Colonic mucosa (tissue), 4 donors: ENCODE data around the gene DHX8. TPM values are rescaled to one million over a fixed set of nuclear protein-coding genes. Genes with fewer than 3 reads are reported as not detected.

Experiments
- DNase-seq: peaks from one replicate; pipeline ENCODE4 v3.0.0-alpha.2; 2020
- H3K27ac ChIP-seq: fragments of 200-600 bp; one replicate; pipeline ENCODE4 v1.8.0; 2021
- H3K27me3 ChIP-seq: fragments of 200-600 bp; one replicate; pipeline ENCODE4 v1.8.0; 2021
- H3K36me3 ChIP-seq: fragments of 200-600 bp; one replicate; pipeline ENCODE4 v1.8.0; 2021
- H3K4me1 ChIP-seq: fragments of 200-600 bp; one replicate; pipeline ENCODE4 v1.8.0; 2021; ENCODE audit warnings: mild to moderate bottlenecking
- H3K4me3 ChIP-seq: fragments of 200-600 bp; one replicate; pipeline ENCODE4 v1.8.0; 2021
- H3K9ac ChIP-seq, 2 donors: one replicate each; pipeline ENCODE4 v1.7.0; 2013; ENCODE audit warnings: control low read depth in 2 of 2, low read depth in 2 of 2, low read length in 2 of 2
- H3K9me3 ChIP-seq: fragments of 200-600 bp; one replicate; pipeline ENCODE4 v1.8.0; 2021
- intact Hi-C: fragments of 100-400 bp; cut with DNase I; formaldehyde crosslinking; loops from one replicate; pipeline ENCODE4 v1.14.1; 2022
- total RNA-seq, 2 donors: library from RNA; stranded (reverse); fragmentation: NEBNext Ultra II Directional in 1 of 2; extraction: Animal tissue kit (Norgen Biotek cat#: 25700) in 1 of 2; gene quantifications; one replicate each; pipeline ENCODE4 v1.2.1, GENCODE V29; 2021
- TF ChIP-seq, protein P1 (sequence below): fragments of 200-600 bp; IDR thresholded peaks from one replicate; pipeline ENCODE4 v1.8.0; 2022; ENCODE audit warnings: antibody characterized with exemption, mild to moderate bottlenecking
- donor health status: healthy.
- donor health status: DM: no; HTN: no; CAD: no.
- donor health status: DM: no; HTN: no; CAD: no.

DHX8 gene
- total RNA-seq, 2 donors from 2014 or later, result 44.5 to 47.6 TPM

DNA sequence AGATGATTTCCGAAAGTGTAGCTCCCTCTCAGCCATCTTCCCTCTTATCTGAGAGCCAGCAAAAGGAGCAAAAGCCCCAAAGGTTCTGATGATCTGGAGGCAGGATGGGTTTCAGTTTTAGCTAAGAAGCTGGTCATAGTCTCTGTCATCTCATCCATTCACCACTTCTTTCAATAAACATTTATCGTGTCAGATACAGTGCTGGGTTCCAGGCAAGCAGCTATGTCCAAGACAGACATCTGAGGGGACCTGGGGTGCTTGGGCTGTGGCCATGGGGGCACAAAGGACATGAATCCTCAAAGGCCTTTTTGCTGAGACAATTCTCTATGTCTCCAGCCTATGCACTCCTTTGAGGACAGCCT is 63.4 kb downstream of the DHX8 start:
- no peaks in the 10 kb centered on the region for H3K9me3 ChIP-seq
- H3K4me1 ChIP-seq, result peaks cover 9% of the 10 kb centered on the region
- peaks cover 10% of the 10 kb centered on the region for H3K27me3 ChIP-seq
- H3K36me3 ChIP-seq, result no peaks in the 10 kb centered on the region
- no peak overlapping the region for H3K9ac ChIP-seq
- no peak overlapping the region for H3K4me3 ChIP-seq
- no peak overlapping the region for H3K27ac ChIP-seq
- DNase-seq, result no peak
- TF ChIP-seq, protein P1, sequence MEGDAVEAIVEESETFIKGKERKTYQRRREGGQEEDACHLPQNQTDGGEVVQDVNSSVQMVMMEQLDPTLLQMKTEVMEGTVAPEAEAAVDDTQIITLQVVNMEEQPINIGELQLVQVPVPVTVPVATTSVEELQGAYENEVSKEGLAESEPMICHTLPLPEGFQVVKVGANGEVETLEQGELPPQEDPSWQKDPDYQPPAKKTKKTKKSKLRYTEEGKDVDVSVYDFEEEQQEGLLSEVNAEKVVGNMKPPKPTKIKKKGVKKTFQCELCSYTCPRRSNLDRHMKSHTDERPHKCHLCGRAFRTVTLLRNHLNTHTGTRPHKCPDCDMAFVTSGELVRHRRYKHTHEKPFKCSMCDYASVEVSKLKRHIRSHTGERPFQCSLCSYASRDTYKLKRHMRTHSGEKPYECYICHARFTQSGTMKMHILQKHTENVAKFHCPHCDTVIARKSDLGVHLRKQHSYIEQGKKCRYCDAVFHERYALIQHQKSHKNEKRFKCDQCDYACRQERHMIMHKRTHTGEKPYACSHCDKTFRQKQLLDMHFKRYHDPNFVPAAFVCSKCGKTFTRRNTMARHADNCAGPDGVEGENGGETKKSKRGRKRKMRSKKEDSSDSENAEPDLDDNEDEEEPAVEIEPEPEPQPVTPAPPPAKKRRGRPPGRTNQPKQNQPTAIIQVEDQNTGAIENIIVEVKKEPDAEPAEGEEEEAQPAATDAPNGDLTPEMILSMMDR, result no peak
- intact Hi-C loops, result no loop called here

DNA sequence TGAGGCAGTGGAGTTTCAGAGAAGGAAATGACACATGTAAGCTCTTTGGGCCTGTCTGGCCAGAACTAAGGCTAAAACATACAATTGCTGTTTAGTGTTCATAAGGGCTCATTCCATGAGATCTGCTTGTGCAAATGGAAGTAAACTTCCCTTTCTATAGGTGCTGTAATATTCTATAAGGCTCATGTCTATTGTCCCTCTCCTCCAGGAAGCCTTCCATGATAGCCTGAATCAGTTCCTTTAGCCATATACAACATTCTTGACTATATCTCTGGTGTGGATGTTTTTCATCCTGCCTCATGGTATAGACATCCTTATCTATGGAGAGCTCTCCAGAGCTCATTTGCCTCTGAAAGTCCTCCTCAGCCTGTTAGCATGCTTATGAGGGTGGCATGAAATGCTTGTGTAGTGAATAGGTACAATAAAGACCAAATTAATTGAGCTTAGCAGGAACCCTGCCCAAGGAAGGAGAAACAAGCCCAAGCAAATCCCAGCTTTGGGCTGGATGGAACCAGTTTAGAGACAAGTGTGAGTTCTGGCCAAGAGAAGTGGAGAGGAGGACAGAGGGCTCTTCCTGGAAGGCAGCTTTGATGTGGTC is 64.0 kb downstream of the DHX8 start:
- peaks cover 9% of the 10 kb centered on the region for H3K4me1 ChIP-seq

DNA sequence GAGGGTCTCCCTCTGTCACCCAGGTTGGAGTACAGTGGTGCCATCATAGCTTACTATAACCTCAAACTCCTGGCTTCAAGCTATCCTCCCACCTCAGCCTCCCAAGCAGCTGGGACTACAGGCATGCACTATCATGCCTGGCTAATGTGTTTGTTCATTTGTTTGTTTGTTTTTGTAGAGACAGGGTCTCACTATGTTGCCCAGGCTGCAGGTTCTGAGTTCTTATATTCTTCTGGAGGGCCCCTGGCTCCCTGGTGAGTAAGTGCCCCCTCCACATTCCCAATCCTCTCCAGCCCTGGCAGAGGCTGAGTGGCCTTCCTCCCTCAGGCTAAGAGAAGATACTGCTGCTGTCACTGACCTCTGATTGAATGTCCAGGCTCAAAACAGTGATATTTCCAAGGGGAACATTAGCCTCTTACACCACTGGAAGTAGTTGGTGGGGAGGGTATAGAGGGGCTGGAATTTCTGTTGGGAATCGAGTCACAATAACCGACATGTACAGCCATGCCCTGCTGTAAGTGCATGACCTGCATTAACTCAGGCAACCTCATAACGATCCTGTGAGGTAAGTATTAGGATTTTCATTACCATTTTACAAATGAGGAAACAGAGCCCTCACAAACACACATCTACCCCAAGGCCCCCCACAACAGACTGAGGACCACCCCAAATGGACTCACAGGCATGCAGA is 65.1 kb downstream of the DHX8 start:
- intact Hi-C loops, result no loop called here
- H3K27me3 ChIP-seq, result peaks cover 10% of the 10 kb centered on the region
- no peak for DNase-seq
- no peaks in the 10 kb centered on the region for H3K36me3 ChIP-seq
- TF ChIP-seq, protein P1, result no peak
- H3K4me3 ChIP-seq, result no peak overlapping the region
- no peak overlapping the region for H3K9ac ChIP-seq
- H3K4me1 ChIP-seq, result peaks cover 12% of the 10 kb centered on the region
- no peak overlapping the region for H3K27ac ChIP-seq
- no peaks in the 10 kb centered on the region for H3K9me3 ChIP-seq

More for the DNA sequence above, 64.0 kb downstream of the DHX8 start:
- Histone ChIP-seq H3K36me3 (no peaks in the 10 kb centered on the region), H3K4me3 (no peak overlapping the region), H3K9me3 (no peaks in the 10 kb centered on the region), H3K9ac (no peak overlapping the region), H3K27ac (no peak overlapping the region), H3K27me3 (peaks cover 10% of the 10 kb centered on the region)
- no peak for DNase-seq
- intact Hi-C loops, result no loop called here
- TF ChIP-seq, protein P1, result no peak

DNA sequence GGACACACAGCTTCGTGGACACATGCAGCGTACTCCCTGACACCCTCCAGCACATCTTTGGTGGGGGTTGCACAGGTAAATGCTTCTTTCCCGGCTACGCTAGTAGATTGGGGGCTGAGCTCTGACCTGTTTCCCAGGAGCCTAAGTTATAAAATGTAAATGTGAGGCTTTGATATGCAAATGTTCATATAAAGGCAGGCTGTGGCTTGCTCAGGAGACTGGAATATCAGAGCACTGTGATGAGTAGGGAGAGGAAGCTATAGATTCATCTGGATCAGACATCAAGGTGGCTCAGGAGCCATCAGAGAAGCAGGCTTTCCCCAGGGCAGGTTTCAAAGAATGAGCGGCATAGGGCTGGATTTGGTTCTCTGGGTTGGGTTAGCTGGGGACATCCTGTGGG is 65.7 kb downstream of the DHX8 start:
- Histone ChIP-seq H3K4me3 (no peak overlapping the region), H3K27ac (no peak overlapping the region), H3K9ac (no peak overlapping the region), H3K36me3 (no peaks in the 10 kb centered on the region), H3K4me1 (peaks cover 13% of the 10 kb centered on the region), H3K9me3 (no peaks in the 10 kb centered on the region), H3K27me3 (peaks cover 10% of the 10 kb centered on the region)
- TF ChIP-seq, protein P1, result no peak
- intact Hi-C loops, result no loop called here
- no peak for DNase-seq

DNA sequence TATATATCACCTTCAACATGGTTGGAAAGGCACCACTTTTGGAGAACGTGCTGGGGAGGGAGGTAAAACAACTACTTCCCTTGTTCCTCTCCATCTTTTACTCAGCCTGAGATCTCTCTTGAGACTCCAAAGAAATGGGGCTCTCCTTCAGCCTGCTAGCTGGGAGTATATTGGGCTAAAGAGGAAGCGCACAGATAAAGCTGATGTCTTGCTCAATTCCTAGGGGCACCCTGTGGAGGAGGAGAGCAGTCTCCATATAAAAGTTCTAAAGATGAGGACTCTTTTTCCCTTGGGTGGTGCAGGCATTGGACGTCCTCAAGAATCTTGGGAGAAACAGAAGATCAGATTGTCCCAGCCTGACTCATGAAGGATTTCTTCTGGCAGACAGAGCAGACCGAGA is 67.0 kb downstream of the DHX8 start:
- H3K9ac ChIP-seq, result no peak overlapping the region
- no peak for DNase-seq
- H3K4me1 ChIP-seq, result peaks cover 13% of the 10 kb centered on the region
- H3K36me3 ChIP-seq, result no peaks in the 10 kb centered on the region
- H3K27me3 ChIP-seq, result peaks cover 10% of the 10 kb centered on the region
- TF ChIP-seq, protein P1, result no peak
- intact Hi-C loops, result no loop called here
- no peak overlapping the region for H3K4me3 ChIP-seq
- H3K9me3 ChIP-seq, result no peaks in the 10 kb centered on the region
- no peak overlapping the region for H3K27ac ChIP-seq
